Hepatocyte (in vitro differentiated cells): ENCODE results near the gene SPOCD1. TPM values are rescaled to one million over a fixed set of nuclear protein-coding genes. Genes with fewer than 3 reads are reported as not detected.
A peak's percentile ranks its signal among the peaks of the same experiment; 100 is the strongest.

ENCODE experiments used
- DNase-seq: peaks from one replicate; pipeline ENCODE4 v3.0.0-alpha.2; 2016; ENCODE audit warnings: low spot score
- H2AFZ ChIP-seq: fragments of 200-600 bp; sonication (generic); 2 replicates; pipeline ENCODE4 v1.6.0; 2016; ENCODE audit warnings: antibody characterized with exemption, mild to moderate bottlenecking
- H3K27ac ChIP-seq: fragments of 200-600 bp; sonication (generic); 2 replicates; pipeline ENCODE4 v1.5.1; 2016; ENCODE audit warnings: mild to moderate bottlenecking
- H3K27me3 ChIP-seq: fragments of 200-600 bp; sonication (generic); 2 replicates; pipeline ENCODE4 v1.6.1; 2016
- H3K36me3 ChIP-seq: fragments of 200-600 bp; sonication (generic); replicated peaks from 2 replicates; pipeline ENCODE4 v1.5.1; 2016; ENCODE audit warnings: low read depth; ENCODE audit not compliant: insufficient read depth
- H3K4me1 ChIP-seq: fragments of 200-600 bp; sonication (generic); 2 replicates; pipeline ENCODE4 v1.5.1; 2016; ENCODE audit warnings: mild to moderate bottlenecking, moderate library complexity; ENCODE audit not compliant: insufficient read depth
- H3K4me2 ChIP-seq: fragments of 200-600 bp; sonication (generic); 2 replicates; pipeline ENCODE4 v1.6.0; 2016
- H3K4me3 ChIP-seq: fragments of 200-600 bp; sonication (generic); 2 replicates; pipeline ENCODE4 v1.5.1; 2016; ENCODE audit warnings: mild to moderate bottlenecking
- H3K79me2 ChIP-seq: fragments of 200-600 bp; sonication (generic); 2 replicates; pipeline ENCODE4 v1.6.0; 2017; ENCODE audit warnings: mild to moderate bottlenecking
- H3K9me2 ChIP-seq: fragments of 200-600 bp; sonication (generic); replicated peaks from 2 replicates; pipeline ENCODE4 v1.6.0; 2017; ENCODE audit warnings: mild to moderate bottlenecking; ENCODE audit not compliant: insufficient read depth
- H3K9me3 ChIP-seq: fragments of 200-600 bp; sonication (generic); 2 replicates; pipeline ENCODE4 v1.5.1; 2016; ENCODE audit warnings: low read depth, mild to moderate bottlenecking
- H4K20me1 ChIP-seq: fragments of 200-600 bp; sonication (generic); 2 replicates; pipeline ENCODE4 v1.6.0; 2016; ENCODE audit warnings: mild to moderate bottlenecking; ENCODE audit not compliant: insufficient read depth, poor library complexity, severe bottlenecking
- EZH2 ChIP-seq: fragments of 200-600 bp; sonication (generic); IDR thresholded peaks from 2 replicates; pipeline ENCODE4 v1.6.1; 2016; ENCODE audit warnings: antibody characterized with exemption, mild to moderate bottlenecking, borderline replicate concordance
- EZH2phosphoT487 ChIP-seq: fragments of 200-600 bp; sonication (generic); IDR thresholded peaks from one replicate; pipeline ENCODE4 v1.6.1; 2018; ENCODE audit warnings: antibody characterized with exemption, mild to moderate bottlenecking, low read depth, moderate library complexity; ENCODE audit not compliant: unreplicated experiment, severe bottlenecking
- WGBS: methylation state at CpG from one replicate; pipeline ENCODE4 v1.1.6; 2016; ENCODE audit warnings: low lambda C conversion rate; ENCODE audit errors: missing lambda C conversion rate; 5-methylcytosine and 5-hydroxymethylcytosine counted together
- polyA plus RNA-seq: library from polyadenylated mRNA; unstranded; fragments of >200 nt; fragmentation: Nextera tagmentation; extraction: Ambion mirVana; gene quantifications from 2 replicates; pipeline ENCODE4 v1.2.1, GENCODE V29; 2016
- total RNA-seq: library from RNA; depleted of rRNA; stranded (reverse); fragments of >200 nt; gene quantifications from 2 replicates; pipeline ENCODE4 v1.2.3, GENCODE V29; 2014
- TF ChIP-seq, protein P1 (sequence below): fragments of 200-600 bp; sonication (generic); IDR thresholded peaks from 2 replicates; pipeline ENCODE4 v1.5.1; 2016; ENCODE audit warnings: antibody characterized with exemption, mild to moderate bottlenecking; ENCODE audit not compliant: poor library complexity

Gene SPOCD1
- total and polyA plus RNA-seq, 2 experiments from 2014 or later: 1.4 to 2.8 TPM

- DNase-seq: peak; percentile 57
- Histone ChIP-seq H3K4me2 (no peak overlapping the region), H3K4me1 (no peaks in the 10 kb centered on the region), H4K20me1 (no peaks in the 10 kb centered on the region), H2AFZ (no peak overlapping the region), H3K4me3 (no peak overlapping the region), H3K36me3 (no peaks in the 10 kb centered on the region), H3K9me2 (no peaks in the 10 kb centered on the region), H3K79me2 (no peaks in the 10 kb centered on the region), H3K27me3 (no peaks in the 10 kb centered on the region), H3K27ac (no peak overlapping the region), H3K9me3 (no peaks in the 10 kb centered on the region)
- 34% methylated on average over 7 of the region's 7 CpGs for WGBS
- TF ChIP-seq EZH2 (no peak), EZH2phosphoT487 (no peak)
- TF ChIP-seq, protein P1, sequence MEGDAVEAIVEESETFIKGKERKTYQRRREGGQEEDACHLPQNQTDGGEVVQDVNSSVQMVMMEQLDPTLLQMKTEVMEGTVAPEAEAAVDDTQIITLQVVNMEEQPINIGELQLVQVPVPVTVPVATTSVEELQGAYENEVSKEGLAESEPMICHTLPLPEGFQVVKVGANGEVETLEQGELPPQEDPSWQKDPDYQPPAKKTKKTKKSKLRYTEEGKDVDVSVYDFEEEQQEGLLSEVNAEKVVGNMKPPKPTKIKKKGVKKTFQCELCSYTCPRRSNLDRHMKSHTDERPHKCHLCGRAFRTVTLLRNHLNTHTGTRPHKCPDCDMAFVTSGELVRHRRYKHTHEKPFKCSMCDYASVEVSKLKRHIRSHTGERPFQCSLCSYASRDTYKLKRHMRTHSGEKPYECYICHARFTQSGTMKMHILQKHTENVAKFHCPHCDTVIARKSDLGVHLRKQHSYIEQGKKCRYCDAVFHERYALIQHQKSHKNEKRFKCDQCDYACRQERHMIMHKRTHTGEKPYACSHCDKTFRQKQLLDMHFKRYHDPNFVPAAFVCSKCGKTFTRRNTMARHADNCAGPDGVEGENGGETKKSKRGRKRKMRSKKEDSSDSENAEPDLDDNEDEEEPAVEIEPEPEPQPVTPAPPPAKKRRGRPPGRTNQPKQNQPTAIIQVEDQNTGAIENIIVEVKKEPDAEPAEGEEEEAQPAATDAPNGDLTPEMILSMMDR: no peak
These were observed 4.2 kb downstream of the SPOCD1 start for GRCh38 chr1:31811605-31812004.

GRCh38 chr1:31809698-31810097 lies 6.1 kb downstream of the SPOCD1 start:
- no peaks in the 10 kb centered on the region for H3K79me2 ChIP-seq
- no peak overlapping the region for H3K4me2 ChIP-seq
- 80% methylated on average over 4 of the region's 4 CpGs for WGBS
- H3K4me1 ChIP-seq: no peaks in the 10 kb centered on the region
- no peaks in the 10 kb centered on the region for H3K27me3 ChIP-seq
- no peak for TF ChIP-seq EZH2
- no peaks in the 10 kb centered on the region for H3K9me2 ChIP-seq
- H3K36me3 ChIP-seq: no peaks in the 10 kb centered on the region
- no peak overlapping the region for H3K4me3 ChIP-seq
- no peak overlapping the region for H2AFZ ChIP-seq
- no peaks in the 10 kb centered on the region for H3K9me3 ChIP-seq
- H3K27ac ChIP-seq: no peak overlapping the region
- no peak for DNase-seq
- no peaks in the 10 kb centered on the region for H4K20me1 ChIP-seq

DNA sequence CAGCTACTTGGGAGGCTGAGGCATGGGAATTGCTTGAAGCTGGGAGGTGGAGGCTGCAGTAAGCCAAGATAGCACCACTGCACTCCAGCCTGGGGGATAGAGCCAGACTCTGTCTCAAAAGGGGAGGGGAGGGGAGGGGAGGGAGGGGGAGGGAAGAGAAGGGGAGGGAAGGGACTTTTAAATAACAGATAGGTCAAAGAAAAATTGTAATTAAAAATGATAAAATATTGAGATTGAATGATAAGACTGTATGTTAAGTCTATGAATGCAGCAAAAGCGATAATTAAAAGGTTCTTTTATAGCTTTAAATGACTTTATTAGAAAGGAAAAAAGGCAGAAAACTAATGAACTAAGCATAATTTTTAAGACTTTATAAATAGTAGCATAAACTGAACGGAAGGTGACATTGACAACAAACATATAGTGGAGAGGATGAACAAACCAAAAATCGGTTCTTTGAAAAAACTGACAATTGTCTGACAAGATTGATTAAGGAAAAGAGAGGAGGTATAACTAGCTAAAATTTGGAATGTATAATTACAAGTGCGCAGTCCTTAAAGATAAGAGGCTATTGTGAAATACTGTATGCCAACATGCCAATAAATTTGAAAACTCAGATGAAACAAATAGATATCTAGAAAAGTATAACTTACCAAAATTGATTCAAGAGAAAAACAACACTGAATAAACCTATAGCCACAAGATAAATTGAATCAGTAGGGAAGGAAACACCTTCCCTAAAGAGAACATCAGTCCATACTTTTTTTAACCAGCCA lies 8.4 kb downstream of the SPOCD1 start:
- Histone ChIP-seq H3K9me2 (no peaks in the 10 kb centered on the region), H3K4me1 (no peaks in the 10 kb centered on the region), H3K27ac (no peak overlapping the region), H2AFZ (no peak overlapping the region), H3K79me2 (no peaks in the 10 kb centered on the region), H3K9me3 (no peaks in the 10 kb centered on the region), H4K20me1 (no peaks in the 10 kb centered on the region), H3K4me2 (no peak overlapping the region), H3K4me3 (no peak overlapping the region), H3K27me3 (peaks cover 3% of the 10 kb centered on the region), H3K36me3 (no peaks in the 10 kb centered on the region)
- WGBS: 89% methylated on average over 4 of the region's 4 CpGs
- TF ChIP-seq EZH2phosphoT487 (no peak), EZH2 (no peak)
- TF ChIP-seq, protein P1: no peak
- no peak for DNase-seq

DNA sequence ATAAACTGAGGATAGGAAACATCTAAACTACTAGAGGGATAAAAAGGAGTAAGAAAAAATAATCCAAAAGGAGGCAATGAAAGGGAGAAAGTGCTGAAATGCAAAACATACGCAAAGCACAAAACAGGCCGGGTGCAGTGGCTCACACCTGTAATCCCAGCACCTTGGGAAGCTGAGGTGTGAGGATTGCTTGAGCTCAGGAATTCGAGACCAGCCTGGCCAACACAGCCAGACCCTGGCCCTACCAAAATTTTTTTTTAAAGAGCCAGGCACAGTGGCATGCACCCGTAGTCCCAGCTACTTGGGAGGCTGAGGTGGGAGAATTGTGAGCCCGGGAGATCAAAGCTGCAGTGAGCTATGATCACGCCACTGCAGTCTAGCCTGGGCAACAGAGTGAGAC lies 10.5 kb downstream of the SPOCD1 start:
- Histone ChIP-seq H3K9me2 (no peaks in the 10 kb centered on the region), H4K20me1 (no peaks in the 10 kb centered on the region), H3K9me3 (no peaks in the 10 kb centered on the region), H3K4me2 (no peak overlapping the region), H2AFZ (no peak overlapping the region), H3K27me3 (peaks cover 3% of the 10 kb centered on the region), H3K27ac (no peak overlapping the region), H3K79me2 (no peaks in the 10 kb centered on the region), H3K36me3 (no peaks in the 10 kb centered on the region), H3K4me1 (no peaks in the 10 kb centered on the region), H3K4me3 (no peak overlapping the region)
- WGBS: 94% methylated on average over 6 of the region's 6 CpGs
- TF ChIP-seq EZH2phosphoT487 (no peak), EZH2 (no peak)
- TF ChIP-seq, protein P1: no peak
- no peak for DNase-seq
